GM19238 (cell line): ENCODE measurements around the gene BNC2.

Source experiments
- DNase-seq: peaks from one replicate; pipeline ENCODE4 v3.0.0; 2011; ENCODE audit warnings: low spot score; ENCODE audit not compliant: insufficient read length

The BNC2 gene

DNA sequence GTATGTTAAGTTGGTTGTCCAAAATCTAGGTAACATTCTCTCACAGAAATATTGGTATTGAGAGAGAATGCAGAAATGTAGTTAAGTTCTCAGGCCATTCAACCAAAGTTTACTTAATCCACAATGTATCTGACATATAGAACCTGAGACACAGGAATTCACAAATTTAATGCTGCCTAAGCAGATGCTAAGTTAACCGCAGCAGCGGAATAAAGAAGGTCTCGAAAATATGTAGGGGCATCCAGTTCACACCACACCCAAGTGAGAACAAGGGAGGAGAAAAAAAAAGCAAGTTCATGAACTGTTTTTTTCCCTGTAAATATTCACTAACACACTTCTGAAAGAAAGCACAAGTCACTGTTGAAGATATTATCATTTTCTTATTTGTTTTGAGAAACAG lies 194.0 kb downstream of the BNC2 start:
- DNase-seq: no peak

DNA sequence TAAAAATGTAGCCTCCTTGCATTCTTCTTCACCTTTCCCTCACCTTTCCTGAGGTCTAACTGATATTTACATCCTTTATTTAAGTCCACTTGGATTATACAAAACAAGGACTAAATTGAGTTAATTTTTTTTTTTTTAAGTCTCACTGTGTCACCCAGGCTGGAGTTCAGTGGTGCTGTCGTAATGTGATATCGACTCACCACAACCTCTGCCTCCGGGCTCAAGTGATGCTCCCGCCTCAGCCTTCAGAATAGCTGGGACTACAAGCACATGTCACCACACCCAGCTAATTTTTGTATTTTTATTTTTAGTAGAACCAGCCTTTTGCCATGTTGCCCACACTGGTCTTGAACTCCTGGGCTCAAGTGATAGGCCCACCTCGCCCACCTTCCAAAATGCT lies 195.3 kb downstream of the BNC2 start:
- no peak for DNase-seq

DNA sequence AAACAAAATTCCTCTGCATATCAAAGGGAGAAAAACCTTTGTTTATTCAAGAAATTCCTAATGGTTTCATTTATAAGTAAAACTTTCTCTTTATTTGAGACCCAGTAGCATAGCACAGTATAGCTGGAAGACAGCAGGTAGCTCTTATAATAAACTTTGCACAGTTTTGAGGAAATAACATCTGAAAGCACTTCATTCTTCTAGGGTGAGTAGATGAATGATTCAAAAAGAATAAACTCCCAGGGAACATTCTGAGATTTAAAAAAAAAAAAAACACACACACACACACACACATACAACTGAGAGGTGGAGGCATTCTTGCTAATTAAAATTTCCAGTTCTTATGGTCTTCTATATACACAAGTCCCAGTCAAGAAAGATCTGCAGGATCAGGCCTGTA lies 197.3 kb downstream of the BNC2 start:
- DNase-seq: no peak

DNA sequence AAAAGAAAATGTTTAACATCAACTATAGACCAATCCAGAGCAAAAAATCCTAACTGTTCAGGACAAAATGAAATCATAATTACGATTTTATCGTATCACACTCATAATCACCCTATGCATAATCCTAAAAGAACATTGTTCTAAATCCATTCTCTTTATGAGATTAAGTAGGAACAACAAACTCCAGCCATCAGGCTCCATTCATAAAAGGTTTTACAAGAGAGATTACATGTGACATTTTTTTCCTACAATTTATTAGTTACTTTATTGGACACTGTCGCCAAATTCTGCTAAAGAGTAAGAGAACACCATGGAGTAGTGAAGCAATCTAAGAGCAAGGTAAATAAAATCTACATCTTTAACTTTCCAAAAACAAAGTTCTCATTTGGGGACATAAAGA lies 198.0 kb downstream of the BNC2 start:
- DNase-seq: no peak

DNA sequence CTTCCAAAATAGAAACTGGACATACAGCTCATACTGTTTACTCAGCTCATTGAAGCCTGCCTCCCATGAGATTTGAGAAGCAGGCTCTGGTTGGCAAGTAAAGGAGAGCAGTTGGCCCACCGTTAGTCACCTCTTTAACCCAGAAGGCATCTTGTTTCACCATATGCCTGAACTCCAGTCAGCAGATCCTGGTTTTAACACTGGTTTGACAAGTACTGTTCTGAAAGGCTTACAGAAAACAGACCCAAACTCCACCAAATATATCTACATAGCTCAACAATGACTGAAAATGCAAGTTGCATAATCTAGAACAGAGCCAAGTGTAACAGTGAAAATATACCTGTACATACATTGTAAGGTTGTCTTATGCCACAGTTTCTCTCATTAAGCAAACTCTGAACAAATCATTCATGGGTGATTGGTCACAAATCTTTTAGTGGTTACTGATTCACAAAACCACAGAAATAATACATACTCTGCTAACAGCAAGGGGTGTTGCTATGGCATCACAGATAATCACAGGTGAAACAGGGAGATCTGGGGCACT lies 198.8 kb downstream of the BNC2 start:
- DNase-seq: no peak

DNA sequence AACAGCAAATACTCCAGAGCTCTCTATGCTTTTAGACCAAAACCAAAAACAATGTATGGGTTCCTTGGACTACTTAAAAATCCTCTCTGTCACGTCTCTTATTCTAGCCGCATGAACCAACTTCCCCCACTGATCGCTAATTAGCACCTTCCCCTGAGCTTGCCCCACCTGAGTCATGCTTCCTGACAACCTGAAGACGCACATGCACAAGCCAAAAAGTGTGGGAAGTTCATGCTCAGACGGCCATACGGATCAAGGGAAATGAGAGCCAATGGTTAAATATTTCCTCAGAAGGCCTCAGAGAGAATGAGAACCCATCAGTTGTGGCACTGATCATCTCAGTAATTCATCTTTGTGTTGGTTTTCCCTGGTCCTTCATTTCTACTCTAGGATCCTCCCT lies 199.7 kb downstream of the BNC2 start:
- DNase-seq: no peak

DNA sequence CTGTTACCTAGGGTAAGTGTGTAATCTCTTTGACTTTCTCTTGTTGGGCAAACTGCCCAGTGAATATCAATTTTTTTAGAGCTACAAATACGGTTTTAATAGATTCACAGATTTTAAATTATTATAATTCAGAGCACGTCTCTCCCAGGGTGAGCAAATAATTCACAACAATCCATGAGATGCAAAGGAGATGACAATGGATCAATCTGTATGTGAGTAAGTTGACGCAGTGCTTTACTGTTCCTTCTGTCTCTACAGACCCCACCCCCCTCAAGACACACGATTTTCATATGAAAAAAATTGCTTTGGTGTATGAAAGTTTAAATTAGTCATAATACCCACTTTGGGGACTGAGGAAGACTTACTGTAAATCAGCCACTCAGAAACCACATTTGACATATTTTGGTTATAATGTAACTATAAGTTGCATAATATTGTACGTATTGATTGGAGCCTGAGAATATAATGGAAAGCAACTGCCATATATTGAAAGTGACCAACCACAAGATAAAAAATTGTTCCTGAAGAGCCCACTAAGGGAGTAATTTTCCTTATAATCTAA lies 201.7 kb downstream of the BNC2 start:
- no peak for DNase-seq

DNA sequence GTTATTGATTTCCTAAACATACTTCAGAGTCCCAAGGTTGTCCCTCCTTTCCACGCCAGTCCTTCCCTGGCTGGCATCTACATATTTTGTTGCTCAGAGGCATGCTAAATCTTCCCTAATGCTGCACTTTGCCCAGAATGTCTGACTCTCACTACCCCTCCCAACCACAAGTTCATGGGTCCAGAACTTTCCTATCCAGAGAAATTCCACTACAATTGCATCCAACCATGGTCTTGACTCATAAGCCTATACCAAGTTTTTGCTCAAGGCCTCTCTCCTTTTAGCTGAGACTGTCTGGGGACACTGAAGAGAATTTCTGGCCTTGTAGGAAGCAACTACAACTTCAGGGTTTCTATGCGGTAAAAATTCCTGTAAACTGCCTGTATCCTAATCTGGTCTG lies 206.3 kb downstream of the BNC2 start:
- no peak for DNase-seq

DNA sequence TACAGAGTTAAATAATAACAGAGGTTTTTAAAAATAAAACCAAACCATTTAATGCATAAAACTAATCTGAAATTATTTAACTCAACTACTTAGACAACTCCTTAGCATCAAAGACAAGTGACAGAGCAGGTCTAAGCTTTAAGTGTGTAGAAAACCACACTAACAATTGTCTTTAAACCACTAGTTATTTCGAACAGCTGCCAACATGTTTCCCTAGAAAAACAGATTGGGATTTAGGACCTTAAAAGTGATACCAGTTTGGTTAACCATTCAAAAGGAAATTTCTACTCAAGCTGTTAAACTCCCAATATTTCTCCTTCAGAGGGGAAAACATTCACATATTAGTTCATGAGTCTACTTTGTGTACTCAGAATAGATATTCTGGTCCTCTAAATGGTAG lies 208.7 kb downstream of the BNC2 start:
- no peak for DNase-seq

DNA sequence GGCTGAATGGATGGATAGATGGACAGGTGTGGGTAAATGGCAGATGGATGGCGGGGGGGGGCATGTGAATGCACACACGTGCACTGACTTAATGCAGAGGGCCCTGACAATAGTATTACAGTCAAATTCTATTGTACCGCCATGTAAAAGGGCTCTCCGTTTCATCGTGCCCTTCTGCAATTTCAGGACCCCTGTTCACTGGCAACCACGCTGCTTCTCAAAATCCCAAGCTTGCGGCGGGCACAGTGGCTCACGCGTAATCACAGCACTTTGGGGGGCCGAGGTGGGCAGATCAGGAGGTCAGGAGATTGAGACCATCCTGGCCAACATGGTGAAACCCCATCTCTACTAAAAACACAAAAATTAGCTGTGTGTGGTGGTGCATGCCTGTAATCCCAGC lies 211.4 kb downstream of the BNC2 start:
- no peak for DNase-seq

DNA sequence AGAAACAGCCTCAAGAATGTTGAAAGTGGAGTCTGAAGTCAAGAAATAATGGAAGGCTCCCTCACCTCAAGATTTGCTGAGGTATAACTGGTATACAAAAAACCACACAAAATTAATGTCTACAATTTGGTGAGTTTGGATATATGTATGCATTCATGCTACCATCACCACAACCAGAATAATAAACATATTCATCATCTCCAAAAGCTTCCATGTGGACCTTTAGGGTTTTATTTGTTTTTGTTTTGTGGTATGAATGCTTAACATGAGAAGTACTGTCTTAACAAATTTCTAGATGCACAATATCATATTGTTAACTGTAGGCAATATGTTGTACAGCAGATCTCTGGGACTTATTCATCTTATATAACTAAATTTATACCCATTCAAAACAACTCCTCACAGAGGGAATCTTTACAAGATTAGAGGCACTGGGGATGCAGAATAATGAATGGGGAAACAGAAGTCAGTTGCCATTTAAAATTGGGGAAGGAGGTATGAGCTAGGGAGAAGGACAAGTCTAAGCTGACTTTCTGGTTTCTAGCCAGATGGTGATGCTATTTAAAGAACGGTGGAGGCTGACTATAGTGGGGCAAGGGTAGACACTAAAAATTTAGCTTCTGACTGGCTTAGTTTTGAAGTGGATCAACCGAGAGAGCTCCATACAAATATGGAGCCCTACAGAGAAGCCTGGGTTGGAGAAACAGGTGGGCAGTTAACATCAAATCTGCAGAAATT lies 213.9 kb downstream of the BNC2 start:
- no peak for DNase-seq

DNA sequence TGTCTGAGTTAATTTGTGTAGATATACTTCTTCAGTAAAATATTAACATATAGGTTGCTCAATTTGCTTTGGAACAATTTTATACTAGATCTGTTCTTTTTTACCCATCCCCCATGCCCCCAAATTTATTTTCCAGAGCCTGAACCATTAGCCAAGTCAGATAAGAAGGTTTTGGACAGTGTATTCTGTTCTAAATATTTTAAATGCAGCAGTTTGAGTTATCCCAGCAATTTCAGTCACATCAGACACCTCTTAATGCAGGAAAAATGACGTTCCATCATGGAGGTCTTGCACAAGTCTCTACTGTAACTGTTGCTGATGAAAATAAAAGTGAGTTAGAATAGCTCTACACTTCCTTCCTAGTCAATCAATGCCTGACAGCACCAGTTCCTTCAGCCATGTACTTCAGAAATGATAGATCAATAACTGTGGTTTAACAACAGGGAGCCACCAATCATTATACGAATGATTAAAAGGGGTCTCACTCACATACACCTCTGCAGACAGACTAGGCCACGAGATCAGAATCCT lies 215.8 kb downstream of the BNC2 start:
- DNase-seq: no peak

DNA sequence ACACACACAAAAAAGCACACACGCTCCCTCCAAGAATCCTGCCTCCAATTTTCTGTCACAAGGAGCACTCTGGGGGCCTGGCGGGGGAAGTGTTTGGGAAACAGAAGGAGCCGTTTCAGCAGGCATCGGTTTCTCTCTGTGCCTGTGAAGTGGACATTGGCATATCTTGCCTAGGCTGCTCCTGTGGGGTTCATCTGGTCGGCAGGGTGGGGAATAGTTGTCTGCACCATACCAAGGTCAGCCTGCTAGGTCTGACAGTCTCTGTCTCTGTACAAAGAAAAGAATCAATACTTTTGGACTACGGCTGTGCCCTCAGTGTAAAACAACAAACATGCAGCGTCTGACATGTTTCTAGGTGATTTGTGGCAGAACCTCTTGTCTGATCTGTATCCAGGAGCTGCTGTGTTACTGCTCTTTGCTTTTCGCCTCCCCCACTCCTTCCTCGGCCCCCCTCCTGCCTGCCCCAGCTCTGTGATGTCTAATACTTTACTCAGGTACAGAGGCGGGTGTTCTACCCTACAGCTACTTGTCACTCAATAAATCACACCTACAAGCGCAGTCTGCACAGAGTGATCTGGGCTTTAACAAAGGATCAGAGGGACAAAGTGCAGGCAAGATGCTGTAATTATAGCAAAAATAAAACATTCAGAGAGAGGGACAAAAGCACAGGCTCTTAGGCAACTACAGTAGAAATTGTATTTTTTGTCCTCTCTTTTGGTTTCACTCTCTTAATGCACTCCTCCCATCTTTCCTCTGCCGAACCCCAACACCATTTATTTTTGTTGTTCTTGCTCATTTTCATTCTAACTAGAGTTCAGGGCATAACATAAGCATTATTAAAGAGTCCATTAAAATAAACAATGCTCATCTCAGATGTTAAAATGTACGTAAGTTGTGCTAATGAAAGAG lies 216.7 kb downstream of the BNC2 start:
- no peak for DNase-seq

DNA sequence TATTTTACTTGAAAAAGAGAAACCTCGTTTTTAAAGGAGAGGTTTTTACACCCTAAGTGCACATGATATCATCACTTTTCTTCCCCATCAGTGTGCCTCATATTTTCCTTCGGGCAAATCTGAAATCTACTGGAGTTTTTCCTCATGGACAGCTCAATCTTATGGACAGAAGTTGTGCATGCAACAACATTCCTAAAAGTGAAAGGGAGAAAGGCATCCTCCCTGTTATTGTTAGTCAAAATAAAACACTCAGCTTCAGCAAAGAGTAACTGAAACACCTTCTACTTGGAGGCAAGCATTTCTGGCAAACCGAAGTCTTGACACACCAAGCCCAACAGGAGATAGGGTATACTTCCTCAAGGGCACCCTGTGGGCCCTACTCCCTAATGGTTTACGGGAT lies 217.9 kb downstream of the BNC2 start:
- no peak for DNase-seq

DNA sequence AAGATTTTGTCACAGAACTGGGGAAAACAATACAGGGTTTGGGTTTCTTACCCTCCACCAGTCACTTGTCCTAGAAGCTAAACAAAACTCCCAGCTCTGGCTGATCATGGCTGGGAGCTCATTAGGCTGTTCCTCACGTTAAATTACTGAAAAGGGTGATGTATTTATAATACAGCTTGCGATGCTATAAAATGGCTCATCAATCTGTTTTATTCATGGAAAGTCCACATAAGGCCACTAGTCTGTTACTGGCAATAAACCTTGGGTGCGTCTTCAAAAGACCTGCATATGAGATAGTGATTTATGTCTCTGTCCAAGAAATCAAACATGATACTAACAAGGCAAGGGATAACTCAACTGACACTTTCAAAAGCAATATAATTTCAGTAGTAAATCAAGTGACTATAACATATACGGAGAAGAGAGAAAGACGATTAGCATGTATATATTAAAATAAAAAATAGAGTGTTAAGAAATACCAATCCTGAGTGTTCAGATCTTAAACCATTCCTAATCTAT lies 219.0 kb downstream of the BNC2 start:
- DNase-seq: no peak

DNA sequence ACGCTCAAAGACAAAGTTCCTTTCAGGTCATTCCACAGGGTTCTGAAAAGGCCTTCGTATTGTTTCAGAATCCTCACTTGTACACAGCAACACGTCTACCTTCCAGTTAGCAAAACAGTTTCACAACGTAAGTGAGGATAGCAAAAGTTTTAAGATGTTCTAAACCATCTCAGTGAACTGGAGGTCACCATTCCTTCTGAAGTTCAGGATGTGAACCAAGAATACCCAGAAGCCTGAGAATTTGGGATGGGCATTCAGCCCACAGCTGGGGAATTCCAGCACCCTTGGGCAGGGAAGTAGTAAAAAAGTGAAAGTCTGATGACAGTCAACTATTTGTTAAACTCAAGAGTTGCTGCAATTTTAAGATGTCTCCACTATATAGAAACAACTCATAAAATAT lies 224.5 kb downstream of the BNC2 start:
- no peak for DNase-seq

DNA sequence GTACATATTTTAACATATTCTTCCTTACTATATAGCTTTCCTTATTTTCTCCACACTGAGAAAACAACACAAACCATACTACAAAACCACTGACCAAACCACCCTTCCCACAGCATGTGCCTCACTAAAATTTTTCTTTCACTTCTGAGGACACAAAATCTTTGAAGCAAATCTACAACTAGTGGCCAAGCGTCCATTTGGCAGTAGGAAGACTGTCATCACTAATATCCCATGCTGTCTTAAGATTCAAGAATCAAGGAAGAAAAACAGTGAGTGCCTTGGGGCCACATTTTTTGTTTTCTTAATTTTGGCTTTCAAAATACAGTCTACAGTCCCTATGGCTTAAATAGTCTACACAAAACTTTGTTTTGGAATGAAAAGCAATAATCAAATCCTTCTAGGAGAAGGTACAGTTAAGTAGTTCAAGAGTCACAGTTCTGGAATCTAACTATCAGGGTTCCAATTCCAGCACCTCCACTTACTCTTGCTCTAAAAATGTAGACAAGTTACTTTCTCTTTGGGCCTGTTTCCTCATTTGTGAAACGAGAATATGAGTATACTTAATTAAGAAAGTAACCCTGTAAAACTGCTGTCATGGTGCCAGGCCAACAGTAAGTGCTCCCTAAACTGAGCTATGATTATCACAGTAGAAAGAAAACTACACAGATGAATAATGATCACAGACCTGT lies 227.9 kb downstream of the BNC2 start:
- no peak for DNase-seq

DNA sequence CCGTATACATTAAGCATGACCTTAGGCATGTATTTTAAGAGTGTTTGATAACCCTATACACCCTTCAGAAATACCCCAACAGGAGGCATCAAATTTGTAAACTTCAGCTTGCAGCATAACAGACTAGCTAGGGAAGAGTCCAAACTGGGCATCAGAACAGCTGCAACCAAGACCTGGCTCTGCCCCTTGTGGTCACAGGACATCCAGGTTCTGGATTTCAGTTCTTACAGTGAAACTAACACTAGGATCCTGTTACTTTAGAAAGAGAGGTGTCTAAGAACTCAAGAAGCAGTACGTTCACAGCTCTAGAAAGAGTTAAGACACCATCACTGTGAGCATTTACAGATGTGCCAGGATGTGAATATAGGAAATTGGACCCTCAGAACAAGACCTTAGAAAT lies 229.8 kb downstream of the BNC2 start:
- no peak for DNase-seq

DNA sequence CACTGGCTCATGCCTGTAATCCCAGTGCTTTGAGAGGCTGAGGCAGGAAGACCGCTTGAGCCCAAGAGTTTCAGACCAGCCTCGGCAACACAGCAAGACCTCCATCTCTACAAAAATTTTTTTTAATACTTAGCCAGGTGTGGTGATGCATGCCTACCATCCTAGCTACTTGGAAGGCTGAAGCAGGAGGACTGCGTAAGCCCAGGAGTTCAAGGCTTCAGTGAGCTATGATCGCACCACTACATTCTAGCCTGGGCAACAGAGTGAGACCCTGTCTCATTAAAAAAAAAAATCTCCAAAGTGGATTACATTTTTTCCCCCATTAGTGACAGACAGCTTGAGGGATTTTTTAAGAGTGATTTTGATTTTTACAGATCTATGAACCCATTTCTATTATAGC lies 230.8 kb downstream of the BNC2 start:
- no peak for DNase-seq

DNA sequence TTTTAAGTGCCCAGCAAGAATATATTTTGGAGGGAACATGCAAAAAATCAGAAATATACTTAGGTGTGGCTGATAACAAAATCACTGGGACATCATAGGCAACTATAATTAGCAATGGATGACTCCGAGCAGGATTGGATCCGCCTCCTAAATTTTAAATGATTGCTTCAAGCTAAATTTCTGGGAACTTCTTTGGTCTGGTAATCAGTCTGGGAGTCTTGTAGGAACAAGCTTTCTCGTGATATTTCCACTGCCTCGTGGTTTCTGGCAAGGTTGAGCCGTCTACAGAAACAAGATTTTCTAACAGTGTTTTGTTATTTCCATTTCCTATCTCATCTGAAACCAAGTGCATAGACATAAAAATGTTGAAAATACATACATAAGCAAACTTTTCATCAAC lies 232.6 kb downstream of the BNC2 start:
- no peak for DNase-seq

DNA sequence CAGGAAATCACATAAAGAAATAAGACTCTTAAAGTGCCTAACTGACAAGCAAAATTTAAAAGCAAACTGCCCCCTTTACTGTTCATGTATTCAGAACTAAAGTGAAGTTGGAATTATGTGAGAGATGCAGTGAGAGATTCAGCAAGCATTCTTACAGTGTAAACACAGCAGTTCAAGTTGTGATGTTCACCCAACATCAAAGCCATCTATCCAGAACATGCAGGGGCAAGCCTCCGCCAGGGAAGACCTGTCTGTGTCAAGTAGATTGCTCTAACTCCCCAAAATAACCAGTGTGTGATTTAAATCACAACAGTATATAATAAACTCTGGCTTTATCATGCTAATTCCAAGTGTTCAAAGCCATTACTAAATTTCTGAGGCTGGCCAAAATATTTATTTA lies 233.3 kb downstream of the BNC2 start:
- no peak for DNase-seq
